ENCODE data around the gene SYNGR1.

GRCh38 chr22:39383841-39384625 lies 34.2 kb downstream of the SYNGR1 start:
- TF ChIP-seq CTCF (IDR thresholded peaks at IDR 0.05; ENCODE audit: low read depth, low read length), result no peak
- no peak for TF ChIP-seq EZH2phosphoT487 (IDR thresholded peaks at IDR 0.05; ENCODE audit: low read depth)

Measured in OCI-LY3 (cell line).